Neural progenitor cell (in vitro differentiated cells): ENCODE measurements around the gene ERBB4. TPM values are rescaled to one million over a fixed set of nuclear protein-coding genes. Genes with fewer than 3 reads are reported as not detected.

Experiments used
- DNase-seq: peaks from one replicate; pipeline ENCODE4 v3.0.0-alpha.2; 2016; ENCODE audit warnings: low spot score
- H2AFZ ChIP-seq: fragments of 200-600 bp; sonication (generic); replicated peaks from 2 replicates; pipeline ENCODE4 v1.6.1; 2016; ENCODE audit warnings: antibody characterized with exemption
- H3F3A ChIP-seq: fragments of 200-600 bp; sonication (generic); 2 replicates; pipeline ENCODE4 v1.6.1; 2016; ENCODE audit warnings: antibody characterized with exemption, low read depth
- H3K27ac ChIP-seq: fragments of 200-600 bp; sonication (generic); 2 replicates; pipeline ENCODE4 v1.5.1; 2016; ENCODE audit warnings: mild to moderate bottlenecking
- H3K27me3 ChIP-seq: fragments of 200-600 bp; sonication (generic); 2 replicates; pipeline ENCODE4 v1.6.1; 2016; ENCODE audit warnings: mild to moderate bottlenecking, moderate library complexity
- H3K36me3 ChIP-seq: fragments of 200-600 bp; sonication (generic); 2 replicates; pipeline ENCODE4 v1.5.1; 2016
- H3K4me1 ChIP-seq: fragments of 200-600 bp; sonication (generic); 2 replicates; pipeline ENCODE4 v1.6.1; 2016; ENCODE audit warnings: mixed run types
- H3K4me2 ChIP-seq: fragments of 200-600 bp; sonication (generic); 2 replicates; pipeline ENCODE4 v1.6.1; 2016
- H3K4me3 ChIP-seq: fragments of 200-600 bp; sonication (generic); 2 replicates; pipeline ENCODE4 v1.5.1; 2016
- H3K79me2 ChIP-seq: fragments of 200-600 bp; sonication (generic); 2 replicates; pipeline ENCODE4 v1.6.1; 2016; ENCODE audit warnings: low read depth
- H3K9ac ChIP-seq: fragments of 200-600 bp; sonication (generic); 2 replicates; pipeline ENCODE4 v1.6.1; 2016
- H3K9me3 ChIP-seq: fragments of 200-600 bp; sonication (generic); 2 replicates; pipeline ENCODE4 v1.5.1; 2016; ENCODE audit warnings: low read depth
- H4K20me1 ChIP-seq: fragments of 200-600 bp; sonication (generic); 2 replicates; pipeline ENCODE4 v1.6.1; 2016; ENCODE audit warnings: low read depth
- H3K27ac Mint-ChIP-seq: 3 replicates; pipeline ENCODE4 v1.8.0; 2021; ENCODE audit warnings: mixed read lengths
- H3K27me3 Mint-ChIP-seq: 2 replicates; pipeline ENCODE4 v1.8.0; 2022; ENCODE audit warnings: low read depth, mild to moderate bottlenecking, inconsistent platforms, moderate library complexity, mixed read lengths; ENCODE audit not compliant: insufficient read depth
- H3K36me3 Mint-ChIP-seq: 3 replicates; pipeline ENCODE4 v1.8.0; 2021; ENCODE audit warnings: mixed read lengths
- H3K4me1 Mint-ChIP-seq: 3 replicates; pipeline ENCODE4 v1.8.0; 2021; ENCODE audit warnings: mixed read lengths
- H3K4me3 Mint-ChIP-seq: 3 replicates; pipeline ENCODE4 v1.8.0; 2021; ENCODE audit warnings: mild to moderate bottlenecking, moderate library complexity, mixed read lengths
- H3K9me3 Mint-ChIP-seq: 3 replicates; pipeline ENCODE4 v1.8.0; 2020; ENCODE audit warnings: mixed read lengths
- EZH2 ChIP-seq: fragments of 200-600 bp; sonication (generic); IDR thresholded peaks from 2 replicates; pipeline ENCODE4 v1.6.1; 2017; ENCODE audit warnings: antibody characterized with exemption, mild to moderate bottlenecking, moderate library complexity
- EZH2phosphoT487 ChIP-seq: fragments of 200-600 bp; sonication (generic); IDR thresholded peaks from 2 replicates; pipeline ENCODE4 v1.6.1; 2017; ENCODE audit warnings: antibody characterized with exemption
- total RNA-seq: library from RNA; depleted of rRNA; stranded (reverse); fragments of >200 nt; gene quantifications from 2 replicates; pipeline ENCODE4 v1.2.3, GENCODE V29; 2015; ENCODE audit warnings: low replicate concordance
- TF ChIP-seq, protein P1 (sequence below): fragments of 200-600 bp; sonication (generic); IDR thresholded peaks from 2 replicates; pipeline ENCODE4 v1.5.1; 2017; ENCODE audit warnings: antibody characterized with exemption, mild to moderate bottlenecking

Gene ERBB4
- total RNA-seq, 1 donor from 2014 or later: 1.5 TPM

DNA sequence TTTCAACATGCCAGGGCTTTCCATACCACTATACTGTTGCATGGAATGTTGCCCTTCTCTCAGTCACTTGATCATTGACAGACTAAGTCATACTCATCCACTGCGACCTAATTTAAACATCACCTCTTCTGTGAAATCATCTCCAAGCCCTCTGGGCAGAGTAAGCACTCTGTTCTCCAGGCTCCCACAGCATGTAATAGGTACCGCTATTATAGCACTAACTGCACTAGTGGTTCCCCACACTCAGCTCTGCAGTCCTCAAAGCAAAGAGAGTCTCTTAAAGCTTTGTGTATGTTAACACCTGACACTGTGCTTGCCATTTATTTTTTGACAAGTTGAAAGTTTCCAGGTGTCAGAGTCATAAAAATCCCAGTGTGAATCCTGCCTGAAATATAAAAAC lies 947.2 kb downstream of the ERBB4 start:
- no peak overlapping the region for H3K4me3 ChIP-seq
- DNase-seq: no peak
- Mint-ChIP-seq H3K36me3 (peaks cover 60% of the 10 kb centered on the region), H3K27me3 (no peaks in the 10 kb centered on the region), H3K4me3 (no peak overlapping the region), H3K27ac (peak overlapping the region; percentile 7), H3K4me1 (peaks cover 12% of the 10 kb centered on the region), H3K9me3 (peaks cover 36% of the 10 kb centered on the region)
- no peaks in the 10 kb centered on the region for H3K9me3 ChIP-seq
- peak overlapping the region; percentile 7 for H3K4me2 ChIP-seq
- H2AFZ ChIP-seq: peak overlapping the region; percentile 14
- H3K79me2 ChIP-seq: no peaks in the 10 kb centered on the region
- no peak overlapping the region for H3K9ac ChIP-seq
- peak overlapping the region; percentile 79 for H3K27ac ChIP-seq
- peaks cover 12% of the 10 kb centered on the region for H3F3A ChIP-seq
- H3K4me1 ChIP-seq: peaks cover 8% of the 10 kb centered on the region
- no peaks in the 10 kb centered on the region for H3K36me3 ChIP-seq
- no peaks in the 10 kb centered on the region for H3K27me3 ChIP-seq
- TF ChIP-seq EZH2phosphoT487: no peak
- no peak for TF ChIP-seq EZH2
- TF ChIP-seq, protein P1, sequence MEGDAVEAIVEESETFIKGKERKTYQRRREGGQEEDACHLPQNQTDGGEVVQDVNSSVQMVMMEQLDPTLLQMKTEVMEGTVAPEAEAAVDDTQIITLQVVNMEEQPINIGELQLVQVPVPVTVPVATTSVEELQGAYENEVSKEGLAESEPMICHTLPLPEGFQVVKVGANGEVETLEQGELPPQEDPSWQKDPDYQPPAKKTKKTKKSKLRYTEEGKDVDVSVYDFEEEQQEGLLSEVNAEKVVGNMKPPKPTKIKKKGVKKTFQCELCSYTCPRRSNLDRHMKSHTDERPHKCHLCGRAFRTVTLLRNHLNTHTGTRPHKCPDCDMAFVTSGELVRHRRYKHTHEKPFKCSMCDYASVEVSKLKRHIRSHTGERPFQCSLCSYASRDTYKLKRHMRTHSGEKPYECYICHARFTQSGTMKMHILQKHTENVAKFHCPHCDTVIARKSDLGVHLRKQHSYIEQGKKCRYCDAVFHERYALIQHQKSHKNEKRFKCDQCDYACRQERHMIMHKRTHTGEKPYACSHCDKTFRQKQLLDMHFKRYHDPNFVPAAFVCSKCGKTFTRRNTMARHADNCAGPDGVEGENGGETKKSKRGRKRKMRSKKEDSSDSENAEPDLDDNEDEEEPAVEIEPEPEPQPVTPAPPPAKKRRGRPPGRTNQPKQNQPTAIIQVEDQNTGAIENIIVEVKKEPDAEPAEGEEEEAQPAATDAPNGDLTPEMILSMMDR: no peak
- no peaks in the 10 kb centered on the region for H4K20me1 ChIP-seq

DNA sequence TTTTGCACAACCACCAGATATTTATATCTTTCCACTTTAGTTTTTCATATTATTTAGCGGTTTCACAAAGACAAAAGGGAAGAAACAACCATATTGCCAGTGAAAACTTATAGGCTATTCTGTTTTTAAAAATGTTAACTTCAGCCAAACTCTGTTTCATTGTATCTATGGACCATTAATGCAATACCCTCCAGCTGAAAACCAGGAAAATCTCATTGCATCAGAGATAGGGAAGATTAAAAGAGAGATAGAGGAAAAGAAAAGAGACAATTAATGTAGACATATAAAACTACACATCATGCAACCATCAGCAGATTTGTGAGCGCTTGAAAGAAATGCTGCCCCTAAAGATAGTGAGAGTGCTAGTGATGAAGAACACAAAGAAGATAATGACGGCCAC lies 970.2 kb downstream of the ERBB4 start:
- no peaks in the 10 kb centered on the region for H3F3A ChIP-seq
- H3K27me3 ChIP-seq: no peaks in the 10 kb centered on the region
- Mint-ChIP-seq H3K4me1 (peaks cover 4% of the 10 kb centered on the region), H3K27me3 (no peaks in the 10 kb centered on the region), H3K36me3 (peaks cover 40% of the 10 kb centered on the region), H3K4me3 (no peak overlapping the region), H3K9me3 (peaks cover 12% of the 10 kb centered on the region), H3K27ac (no peak overlapping the region)
- no peaks in the 10 kb centered on the region for H3K4me1 ChIP-seq
- H2AFZ ChIP-seq: no peak overlapping the region
- no peaks in the 10 kb centered on the region for H3K36me3 ChIP-seq
- no peak overlapping the region for H3K4me3 ChIP-seq
- TF ChIP-seq EZH2: no peak
- TF ChIP-seq, protein P1: no peak
- TF ChIP-seq EZH2phosphoT487: no peak
- DNase-seq: no peak
- H3K79me2 ChIP-seq: no peaks in the 10 kb centered on the region
- no peaks in the 10 kb centered on the region for H4K20me1 ChIP-seq
- H3K9ac ChIP-seq: no peak overlapping the region
- no peak overlapping the region for H3K27ac ChIP-seq
- no peak overlapping the region for H3K4me2 ChIP-seq
- no peaks in the 10 kb centered on the region for H3K9me3 ChIP-seq

DNA sequence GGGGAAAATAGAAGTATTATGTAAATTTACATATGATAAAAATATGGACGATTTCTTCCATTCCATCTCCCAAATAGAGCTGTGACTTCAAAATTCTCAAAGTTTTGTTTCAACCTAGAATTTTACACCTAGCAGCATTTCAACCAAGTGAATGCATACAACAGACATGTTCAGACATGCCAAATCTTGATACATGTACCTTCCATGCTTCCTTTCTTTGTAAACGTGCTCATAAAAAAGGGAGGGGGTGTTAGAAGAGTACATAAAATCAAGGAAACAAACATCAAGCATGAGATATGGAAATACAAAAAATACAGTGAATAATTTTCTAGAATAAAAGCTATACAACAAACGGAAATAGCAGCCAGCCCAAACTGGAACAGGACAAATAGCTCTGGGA lies 974.2 kb downstream of the ERBB4 start:
- Histone ChIP-seq H3K79me2 (no peaks in the 10 kb centered on the region), H3K4me3 (no peak overlapping the region), H3K27me3 (no peaks in the 10 kb centered on the region), H3K4me2 (no peak overlapping the region), H3K4me1 (no peaks in the 10 kb centered on the region), H2AFZ (no peak overlapping the region), H3K9ac (no peak overlapping the region), H3K9me3 (no peaks in the 10 kb centered on the region), H3K27ac (no peak overlapping the region), H3K36me3 (no peaks in the 10 kb centered on the region), H4K20me1 (no peaks in the 10 kb centered on the region), H3F3A (no peaks in the 10 kb centered on the region)
- Mint-ChIP-seq H3K27ac (no peak overlapping the region), H3K4me3 (no peak overlapping the region), H3K4me1 (no peaks in the 10 kb centered on the region), H3K36me3 (peaks cover 33% of the 10 kb centered on the region), H3K27me3 (no peaks in the 10 kb centered on the region), H3K9me3 (peaks cover 4% of the 10 kb centered on the region)
- DNase-seq: no peak
- TF ChIP-seq, protein P1: no peak
- TF ChIP-seq EZH2phosphoT487: no peak
- no peak for TF ChIP-seq EZH2
